COLO668 (cell line): ENCODE results near the gene MACC1.
A peak's percentile ranks its signal among the peaks of the same experiment; 100 is the strongest.

ENCODE experiments used
- DNase-seq: peaks from one replicate; lab custom pipeline; 2025; ENCODE audit not compliant: unreplicated experiment; lab: John Stamatoyannopoulos, UW

Gene MACC1

DNA sequence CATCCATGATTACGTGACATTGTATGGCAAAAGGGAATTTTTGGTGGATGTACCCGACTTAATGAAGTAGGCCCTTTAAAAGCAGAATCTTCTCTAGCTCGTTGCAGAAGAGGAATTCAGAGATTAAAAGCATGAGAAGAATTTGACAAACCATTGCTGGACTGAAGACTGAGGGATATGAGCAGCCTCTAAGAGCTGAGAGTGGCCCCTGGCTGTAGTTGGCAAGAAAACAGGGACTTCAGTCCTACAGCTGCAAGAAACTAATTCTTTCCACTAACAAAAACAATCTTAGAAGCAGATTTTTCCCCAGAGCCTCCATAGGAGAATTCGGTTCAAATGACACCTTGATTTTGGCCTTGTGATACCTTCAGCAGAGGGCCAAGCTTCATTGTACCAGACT, 34.1 kb downstream of the MACC1 start:
- DNase-seq: no peak

DNA sequence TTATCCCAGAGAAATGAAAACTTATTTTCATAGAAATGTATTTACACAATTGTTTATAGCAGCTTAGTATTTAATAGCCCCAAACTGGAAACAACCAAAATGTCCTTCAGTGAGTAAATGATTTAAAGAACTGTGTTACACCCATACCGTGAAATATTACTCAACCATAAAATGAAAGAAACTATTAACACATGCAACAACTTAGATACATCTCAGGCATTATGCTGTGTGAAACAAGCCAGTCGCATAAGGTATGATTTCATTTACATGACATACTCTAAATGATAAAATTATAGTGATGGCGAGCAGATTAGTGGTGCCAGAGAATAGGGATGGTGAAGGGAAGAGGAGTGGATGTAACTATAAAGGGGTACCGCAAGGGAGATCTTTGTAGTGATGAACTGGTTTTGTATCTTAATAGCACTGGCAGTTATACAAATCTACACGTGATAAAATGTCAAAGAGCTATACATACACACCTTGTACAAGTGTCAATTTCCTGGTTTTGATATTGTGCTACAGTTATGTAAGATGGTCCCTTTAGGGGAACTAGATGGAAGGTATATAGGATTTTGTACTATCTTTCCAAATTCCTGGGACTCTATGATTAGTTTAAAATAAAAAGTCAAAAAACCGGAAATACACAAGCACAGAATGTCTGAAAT, 40.5 kb downstream of the MACC1 start:
- DNase-seq: no peak

DNA sequence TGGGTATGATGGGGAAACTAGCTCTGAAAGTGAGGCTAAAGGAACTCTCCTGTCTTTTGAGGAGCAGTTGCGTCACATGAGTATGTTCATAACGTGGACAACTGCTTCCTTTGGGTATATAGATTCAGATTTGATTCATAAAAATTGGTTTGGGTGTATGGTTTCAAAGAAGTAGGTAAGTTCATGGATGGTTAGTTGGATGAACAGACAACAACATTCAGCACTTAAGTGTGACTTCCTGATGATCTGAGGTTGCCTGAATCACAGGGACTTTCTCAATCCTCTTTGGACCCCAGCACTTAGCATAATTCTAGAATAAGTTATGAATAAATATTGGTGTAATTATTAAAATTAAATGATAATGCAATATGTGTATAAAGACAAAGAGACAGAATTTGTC, 43.4 kb downstream of the MACC1 start:
- DNase-seq: no peak

DNA sequence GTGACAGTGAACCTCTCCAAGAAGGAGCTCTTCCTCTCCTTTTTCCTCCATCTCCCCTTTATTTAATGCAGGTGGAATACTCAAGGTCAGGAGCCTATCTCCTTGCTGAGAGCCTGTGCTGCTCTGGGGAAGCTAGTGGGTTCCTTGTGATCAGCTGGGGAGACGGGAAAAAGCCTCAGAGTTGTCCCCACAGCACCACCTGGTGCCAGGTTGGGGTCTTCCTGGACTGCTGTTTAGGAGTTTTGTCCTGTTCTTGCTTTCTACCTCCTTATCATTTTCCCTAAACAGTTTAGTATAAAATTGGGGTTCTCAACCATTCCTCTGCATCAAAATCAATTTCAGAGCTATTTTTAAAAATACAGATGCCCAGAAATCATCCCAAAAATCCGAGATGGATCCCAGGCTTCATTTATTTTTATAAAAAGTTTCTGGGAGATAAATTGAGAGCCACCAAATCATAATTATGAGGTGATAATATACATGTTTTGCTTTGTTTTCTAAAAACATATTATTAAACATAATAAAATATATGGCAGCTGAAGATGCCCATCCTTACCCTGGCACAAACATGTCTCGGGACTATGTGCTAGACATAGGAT, 44.3 kb downstream of the MACC1 start:
- peak; percentile 42 for DNase-seq

DNA sequence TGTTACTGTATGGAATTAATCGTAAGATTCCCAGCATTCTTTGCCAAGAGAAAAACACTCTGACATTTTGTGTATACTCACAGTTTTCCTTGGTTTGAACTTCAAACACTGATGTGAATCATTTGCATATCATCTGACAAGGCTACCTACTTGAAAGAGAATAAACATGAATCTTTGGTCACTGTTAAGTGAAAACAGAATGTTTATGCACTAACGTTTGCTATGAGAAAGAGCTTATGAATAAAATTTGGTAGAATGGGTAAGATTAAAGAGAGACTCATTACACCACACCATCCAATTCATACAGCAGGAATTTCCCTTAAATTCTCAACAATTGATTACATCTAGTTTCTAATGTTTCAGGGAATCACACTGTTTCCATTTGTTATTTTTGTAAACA, 46.6 kb downstream of the MACC1 start:
- DNase-seq: no peak

DNA sequence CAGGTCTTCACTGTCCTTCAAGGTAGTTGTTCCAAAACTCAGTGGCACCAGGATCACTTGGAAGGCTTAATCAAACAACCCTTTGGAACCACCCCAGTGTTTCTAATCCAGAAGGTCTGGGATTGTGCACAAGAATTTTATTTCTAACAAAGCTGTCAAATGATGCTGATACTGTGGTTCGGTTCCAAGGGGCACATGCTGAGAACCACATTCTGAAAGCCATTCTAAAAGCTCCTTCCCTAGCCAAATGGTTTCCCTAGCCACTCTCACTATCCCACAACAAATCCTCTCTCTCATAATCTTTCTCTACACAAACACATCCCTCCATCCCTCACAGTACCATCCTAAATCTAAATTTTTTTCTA, 52.1 kb downstream of the MACC1 start:
- DNase-seq: no peak

DNA sequence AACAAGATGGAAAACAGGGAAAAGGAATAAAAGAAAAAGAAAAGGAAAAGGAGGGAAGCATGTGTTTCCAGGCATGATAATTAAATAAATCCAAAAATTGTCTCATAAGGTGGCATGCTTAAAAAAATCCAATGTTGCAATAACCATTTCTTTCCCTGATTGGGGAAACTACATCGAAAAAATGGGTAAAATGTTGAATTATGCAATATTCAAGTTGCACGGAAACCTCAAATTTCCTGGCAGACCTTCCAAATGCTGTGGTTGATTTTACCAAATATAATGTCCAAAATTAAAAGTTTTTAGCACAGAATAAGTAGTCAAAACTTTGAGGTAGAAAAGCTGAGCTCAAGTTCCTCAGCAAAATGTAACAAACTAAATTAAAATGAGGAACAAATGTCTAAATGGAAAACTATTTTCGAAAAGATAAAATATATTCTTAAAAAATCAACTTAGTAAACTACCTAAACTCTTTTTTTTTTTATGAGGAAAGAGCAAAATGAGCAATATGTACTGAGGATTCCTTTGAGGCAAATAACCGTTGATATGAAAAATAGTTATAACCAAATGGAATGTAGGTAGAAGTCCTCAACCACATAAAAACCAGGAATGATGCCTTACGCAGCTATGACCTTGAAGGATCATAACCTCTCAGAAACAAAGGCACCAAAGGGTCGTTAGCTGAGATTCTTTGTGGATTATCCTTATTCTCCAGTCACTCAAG, 52.6 kb downstream of the MACC1 start:
- no peak for DNase-seq

DNA sequence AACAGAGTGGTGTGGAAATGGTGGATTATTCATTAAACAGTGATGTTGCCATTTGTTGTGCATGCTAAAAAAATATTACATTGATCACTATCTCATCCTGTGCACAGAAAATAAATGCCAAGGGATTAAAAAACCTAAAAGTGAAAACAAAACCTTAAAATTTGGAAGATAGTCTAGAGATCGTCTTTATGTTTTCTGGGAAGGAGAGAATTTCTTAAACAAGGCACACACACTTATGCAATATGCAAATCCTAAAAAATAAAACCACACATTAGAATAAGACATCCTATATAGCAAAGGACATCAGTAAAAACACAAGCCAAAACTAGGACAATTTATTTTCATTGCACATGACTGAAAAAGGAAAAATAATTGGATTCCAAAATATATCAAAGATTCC, 54.5 kb downstream of the MACC1 start:
- DNase-seq: no peak

DNA sequence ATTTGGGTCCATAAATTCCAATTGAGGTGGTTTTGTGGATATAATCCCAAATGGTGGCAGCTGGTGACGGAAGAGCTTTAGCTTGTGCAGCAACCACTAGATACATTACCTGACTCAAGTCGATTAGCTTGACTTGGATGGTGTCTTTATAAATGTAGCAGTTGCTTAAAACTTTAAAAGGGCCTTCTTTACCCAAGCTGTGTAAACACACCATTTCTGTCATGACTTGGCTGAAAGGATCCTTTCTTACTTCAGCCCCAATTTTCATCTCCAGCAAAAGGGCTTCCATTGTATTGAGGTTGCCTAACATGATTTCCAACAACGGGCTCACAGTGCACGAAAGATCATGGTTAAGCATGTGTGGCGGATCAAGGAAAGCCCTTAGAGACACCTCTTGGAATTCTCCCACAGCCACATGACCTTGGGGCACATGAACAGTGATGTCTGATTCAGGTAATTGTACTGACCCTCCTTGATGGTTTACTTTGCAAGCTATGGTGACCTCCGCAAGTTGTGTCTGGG, 57.9 kb downstream of the MACC1 start:
- DNase-seq: no peak

DNA sequence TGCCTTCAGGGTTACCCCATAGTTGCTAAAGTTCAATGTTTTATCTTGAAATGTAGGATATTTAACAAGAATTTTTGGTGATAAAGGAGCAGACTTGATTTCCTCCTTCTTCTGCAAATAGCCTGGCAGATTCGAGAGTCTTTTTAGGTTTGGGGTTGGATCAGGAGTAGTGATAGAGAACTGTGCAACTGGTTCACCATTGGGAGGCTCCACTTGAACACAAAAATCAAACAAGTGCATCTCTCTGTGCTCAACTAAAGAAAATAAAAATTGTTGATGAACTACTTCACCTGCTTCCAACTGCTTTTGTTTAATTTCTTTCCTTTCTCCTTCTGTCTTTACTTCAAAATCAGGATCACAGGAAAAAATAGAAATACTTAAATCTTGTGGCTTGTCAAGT, 58.5 kb downstream of the MACC1 start:
- no peak for DNase-seq

DNA sequence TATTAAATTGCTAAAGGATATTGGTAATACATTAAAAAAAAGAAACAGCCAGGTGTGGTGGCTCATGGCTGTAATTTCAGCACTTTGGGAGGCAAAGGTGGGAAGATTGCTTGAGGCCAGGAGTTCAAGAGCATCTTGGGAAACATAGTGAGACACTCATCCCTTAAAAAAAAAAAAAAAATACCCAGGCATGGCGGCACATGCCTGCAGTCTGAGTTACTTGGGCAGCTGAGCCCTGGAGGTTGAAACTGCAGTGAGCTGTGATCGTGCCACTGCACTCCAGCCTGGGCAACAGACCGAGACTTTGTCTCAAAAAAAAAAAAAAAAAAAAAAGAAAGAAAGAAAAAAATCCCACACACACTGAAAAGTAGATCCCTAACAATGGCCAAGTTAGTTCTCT, 59.7 kb downstream of the MACC1 start:
- DNase-seq: no peak

DNA sequence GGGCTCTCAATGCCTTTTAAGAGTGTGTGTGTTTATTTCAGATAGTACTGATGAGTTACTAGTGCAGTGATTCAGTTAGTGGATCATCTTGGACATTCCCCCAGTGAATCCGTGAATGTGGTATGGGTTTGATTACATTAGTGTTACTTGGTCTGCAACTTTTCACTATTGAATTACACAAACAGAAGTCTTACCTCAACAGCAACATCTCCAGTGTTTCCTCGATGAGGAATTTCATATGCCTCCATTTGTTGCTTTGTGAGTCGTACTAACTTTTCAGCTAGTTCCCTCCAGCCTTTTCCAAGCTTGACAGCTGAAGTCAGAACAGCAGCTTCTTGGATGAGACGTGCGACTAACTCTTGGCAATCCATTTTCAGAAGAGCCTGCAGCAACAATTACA, 63.2 kb downstream of the MACC1 start:
- no peak for DNase-seq

DNA sequence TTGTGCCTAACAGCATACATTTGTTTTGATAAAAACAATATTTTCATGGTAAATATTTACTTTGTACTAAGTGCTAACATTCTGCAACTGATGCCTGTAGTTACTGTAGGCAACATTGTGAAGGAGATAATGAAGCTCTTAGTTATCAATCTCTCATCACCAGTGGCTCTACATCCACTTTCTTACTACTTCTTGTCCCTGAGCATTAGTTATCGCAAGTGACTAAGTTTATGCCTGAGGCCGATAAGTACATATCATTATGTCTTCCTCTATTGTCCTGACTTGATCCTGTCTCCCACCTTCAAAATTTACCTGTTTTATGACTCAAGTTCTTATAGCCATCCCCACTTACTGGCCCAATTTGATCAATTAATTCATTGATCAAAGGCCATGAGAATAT, 63.6 kb downstream of the MACC1 start:
- DNase-seq: no peak

DNA sequence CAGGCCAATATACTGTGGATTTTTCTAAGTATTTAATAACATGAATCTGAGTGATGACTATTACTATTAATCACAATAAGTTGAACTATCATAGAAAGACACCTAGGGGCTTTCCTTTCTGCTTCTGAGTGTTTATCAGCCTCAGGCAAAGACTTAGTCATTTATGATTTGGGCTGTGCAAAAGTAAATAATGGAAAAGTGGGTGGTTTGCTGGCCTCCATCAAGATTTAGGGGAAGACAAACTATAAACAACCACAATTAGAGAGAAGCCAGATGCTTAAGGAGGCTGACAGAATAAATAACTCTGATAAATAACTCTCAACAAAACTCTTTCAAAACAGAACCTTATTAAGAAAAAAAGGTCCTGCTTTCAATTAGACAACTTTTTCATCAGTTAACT, 64.7 kb downstream of the MACC1 start:
- no peak for DNase-seq

DNA sequence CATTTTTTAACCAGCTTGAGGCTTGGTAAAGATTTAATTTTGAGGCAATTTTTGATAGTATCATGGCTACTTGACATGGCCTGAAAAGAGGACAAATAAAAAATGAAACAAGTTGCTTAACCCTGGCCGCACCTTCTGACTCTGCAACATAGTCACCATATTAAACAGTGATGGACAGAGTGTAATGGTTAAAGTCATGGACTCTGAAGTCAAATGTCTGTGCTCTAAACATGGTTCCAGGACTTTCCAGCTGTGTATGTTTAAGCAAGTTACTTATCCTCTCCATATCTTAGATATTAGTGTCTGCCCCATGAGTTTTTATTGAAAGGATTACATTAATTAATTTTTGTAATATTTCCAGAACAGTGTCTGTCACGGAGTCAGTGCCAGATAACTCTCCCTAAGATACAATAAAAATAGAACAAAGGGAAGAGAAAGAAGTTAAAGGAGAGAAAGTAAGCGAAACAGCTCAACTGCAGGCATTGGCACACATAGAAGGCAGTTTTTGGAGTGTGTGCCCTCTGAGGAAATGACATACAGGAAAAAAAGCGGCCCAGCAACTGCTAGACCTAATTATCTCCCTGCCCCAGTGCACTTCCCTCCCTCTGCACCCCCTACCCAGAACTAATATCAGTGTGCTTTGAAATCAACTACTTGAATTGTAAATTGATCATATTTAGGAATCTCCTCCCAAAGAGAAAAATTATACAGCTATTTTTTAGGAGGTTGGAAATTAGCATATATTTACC, 65.3 kb downstream of the MACC1 start:
- no peak for DNase-seq

DNA sequence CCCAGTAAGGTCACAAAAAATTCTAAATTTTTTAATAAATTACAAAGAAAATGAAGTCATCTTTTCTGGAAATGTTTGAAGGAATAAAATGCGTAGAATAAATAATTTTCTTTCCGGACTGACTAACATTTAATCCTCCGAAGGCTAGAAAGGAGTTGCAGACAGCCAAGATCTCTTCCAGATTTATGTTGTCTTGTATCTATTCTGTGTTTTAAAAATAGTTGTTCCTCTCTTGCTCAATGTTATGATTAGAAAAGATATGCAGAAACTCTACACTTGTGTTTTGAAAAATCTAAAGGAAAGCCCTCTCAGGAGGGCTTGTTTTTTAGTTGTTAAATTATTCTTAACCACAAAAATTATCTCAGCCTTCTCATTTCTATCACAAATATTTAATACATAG, 70.7 kb downstream of the MACC1 start:
- DNase-seq: no peak

DNA sequence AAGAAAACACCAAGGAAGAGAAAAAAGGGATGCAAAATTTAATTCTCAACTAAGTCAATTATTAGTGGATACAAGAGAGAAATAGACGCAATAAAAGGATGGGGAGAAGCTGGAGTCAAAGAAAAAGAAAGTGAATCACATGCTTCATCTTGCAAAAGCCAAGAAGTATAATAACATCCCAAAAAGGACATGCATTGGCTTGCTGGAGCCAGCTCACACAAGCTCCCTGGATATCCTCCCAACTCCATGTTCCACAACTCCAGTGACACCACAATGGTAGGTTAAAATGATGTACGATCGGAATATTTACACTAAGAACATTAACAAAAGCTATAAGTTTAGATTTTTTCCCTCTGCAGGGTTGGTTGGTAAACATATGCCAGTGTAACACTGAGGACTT, 72.4 kb downstream of the MACC1 start:
- no peak for DNase-seq

DNA sequence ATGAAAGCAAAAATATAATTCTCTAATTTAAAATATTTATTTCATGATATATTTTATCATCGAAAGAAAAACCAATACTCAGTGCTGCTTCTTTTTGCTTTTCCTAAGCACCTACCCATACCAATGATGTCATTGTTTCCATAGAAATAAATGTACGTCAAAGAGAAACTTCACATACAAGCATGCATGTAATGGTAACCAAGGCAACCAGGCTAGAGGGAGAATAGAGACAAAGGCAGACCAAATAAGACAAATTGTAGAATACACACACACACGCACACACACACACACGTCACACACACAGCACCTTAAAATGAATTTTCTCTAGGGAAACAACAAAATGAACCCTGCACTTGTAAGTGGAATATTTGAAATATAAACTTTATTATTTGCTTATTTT, 75.5 kb downstream of the MACC1 start:
- DNase-seq: no peak

DNA sequence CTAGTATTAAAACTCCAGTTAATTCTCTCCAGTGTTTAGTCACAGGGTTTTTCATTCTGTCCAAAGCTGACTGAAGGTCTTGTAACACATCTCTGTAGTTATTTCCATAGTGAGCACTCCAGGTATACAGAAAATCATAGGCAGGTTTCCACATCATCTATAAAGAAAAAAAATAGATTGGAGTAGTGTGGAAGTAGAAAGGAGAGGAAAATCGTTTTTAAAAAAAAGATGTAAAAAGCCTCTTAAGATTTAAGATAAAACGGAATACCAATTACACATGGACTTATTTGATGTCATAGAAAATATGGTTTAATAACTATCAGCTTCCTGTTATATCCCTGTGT, 76.2 kb downstream of the MACC1 start:
- DNase-seq: no peak

DNA sequence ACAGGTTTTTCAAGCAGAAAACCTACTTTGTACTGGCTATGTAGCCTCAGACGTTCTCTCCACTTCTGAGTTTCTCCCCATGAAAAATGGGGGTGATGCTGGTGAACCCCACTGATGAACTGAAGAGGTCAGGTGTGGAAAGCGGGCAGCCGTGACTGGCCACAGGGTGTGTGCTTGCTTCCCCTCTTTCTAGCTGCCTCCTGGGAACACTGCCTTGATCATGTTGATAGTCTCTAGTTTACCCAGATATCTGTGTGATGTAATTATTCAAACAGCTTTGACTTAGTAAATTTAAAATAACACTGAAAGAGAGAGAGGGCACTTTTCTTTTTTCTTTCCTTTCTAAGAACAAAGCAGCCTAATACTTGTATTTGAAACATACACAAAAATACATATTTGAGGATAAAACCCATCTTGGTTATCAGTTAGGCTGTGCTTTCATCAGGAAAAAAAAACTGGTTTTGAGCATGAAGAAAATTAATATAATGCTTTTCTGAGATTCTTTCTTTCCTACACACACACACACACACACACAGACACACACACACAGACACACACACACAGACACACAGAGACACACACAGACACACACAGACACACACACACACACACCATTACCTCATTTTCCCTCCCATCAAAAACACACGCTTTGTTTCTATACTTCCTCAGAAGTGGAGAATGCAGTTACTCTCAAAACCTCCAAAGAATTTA, 76.7 kb downstream of the MACC1 start:
- DNase-seq: no peak

DNA sequence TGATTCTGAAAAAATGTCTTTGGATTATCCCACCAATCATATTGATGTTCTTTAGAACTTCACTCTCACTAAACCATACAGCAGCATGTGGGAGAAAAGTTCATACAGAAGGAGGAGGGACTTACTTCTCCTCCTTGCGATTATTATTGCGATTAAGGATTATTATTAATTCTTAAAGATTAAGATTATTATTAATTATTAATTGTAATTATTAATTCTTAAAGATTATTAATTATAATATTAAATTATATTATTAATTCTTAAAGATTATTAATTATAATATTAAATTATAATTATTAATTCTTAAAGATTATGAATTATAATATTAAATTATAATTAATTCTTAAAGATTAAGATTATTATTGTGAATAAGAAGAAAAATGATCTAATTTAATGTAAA, 80.5 kb downstream of the MACC1 start:
- DNase-seq: no peak
